Activated CD4-positive, alpha-beta T cell treated with anti-CD3 and anti-CD28 coated beads for 36 hours (primary cell): Measurements from ENCODE around the gene SPSB4. TPM values are rescaled to one million over a fixed set of nuclear protein-coding genes. Genes with fewer than 3 reads are reported as not detected.

ENCODE experiments used
- ATAC-seq: fragments of 200-7000 bp; cut with Tn5 transposase; one replicate; pipeline ENCODE4 v1.10.0; 2021; ENCODE audit warnings: mild to moderate bottlenecking, moderate library complexity
- CTCF ChIA-PET: fragments of 350-600 bp; sonication (Branson Sonifier 250); formaldehyde crosslinking; loops from one replicate; lab custom pipeline; 2021; ENCODE audit warnings: antibody characterized with exemption; lab: Charles Lee
- POLR2A ChIA-PET: fragments of 350-600 bp; sonication (Branson Sonifier 250); formaldehyde crosslinking; loops from one replicate; lab custom pipeline; 2021; ENCODE audit warnings: antibody characterized with exemption, inconsistent platforms; lab: Charles Lee
- DNase-seq: peaks from one replicate; pipeline ENCODE4 v3.0.0-alpha.2; 2020
- H3K27ac Mint-ChIP-seq: one replicate; pipeline ENCODE4 v1.8.0; 2021; ENCODE audit warnings: mixed read lengths
- H3K27me3 Mint-ChIP-seq: one replicate; pipeline ENCODE4 v1.8.0; 2021; ENCODE audit warnings: mixed read lengths
- H3K36me3 Mint-ChIP-seq: one replicate; pipeline ENCODE4 v1.8.0; 2021; ENCODE audit warnings: low read depth, mixed read lengths
- H3K4me1 Mint-ChIP-seq: one replicate; pipeline ENCODE4 v1.8.0; 2021; ENCODE audit warnings: mixed read lengths
- H3K4me3 Mint-ChIP-seq: one replicate; pipeline ENCODE4 v1.8.0; 2021; ENCODE audit warnings: mild to moderate bottlenecking, moderate library complexity, mixed read lengths
- H3K9me3 Mint-ChIP-seq: one replicate; pipeline ENCODE4 v1.8.0; 2021; ENCODE audit warnings: low read depth, mixed read lengths
- intact Hi-C, 2 experiments: fragments of 100-400 bp; cut with DNase I in 1 of 2; cut with micrococcal nuclease in 1 of 2; formaldehyde crosslinking; loops; one replicate each; pipeline versions ENCODE4 v1.14.2 to v1.15.1; 2022 to 2024; cut with DNase I, micrococcal nuclease
- total RNA-seq, 2 experiments: library from RNA; stranded (reverse); gene quantifications; one replicate each; pipeline ENCODE4 v1.2.3, GENCODE V29; 2021

The SPSB4 gene
- total RNA-seq, 2 experiments from 2014 or later = not detected

DNA sequence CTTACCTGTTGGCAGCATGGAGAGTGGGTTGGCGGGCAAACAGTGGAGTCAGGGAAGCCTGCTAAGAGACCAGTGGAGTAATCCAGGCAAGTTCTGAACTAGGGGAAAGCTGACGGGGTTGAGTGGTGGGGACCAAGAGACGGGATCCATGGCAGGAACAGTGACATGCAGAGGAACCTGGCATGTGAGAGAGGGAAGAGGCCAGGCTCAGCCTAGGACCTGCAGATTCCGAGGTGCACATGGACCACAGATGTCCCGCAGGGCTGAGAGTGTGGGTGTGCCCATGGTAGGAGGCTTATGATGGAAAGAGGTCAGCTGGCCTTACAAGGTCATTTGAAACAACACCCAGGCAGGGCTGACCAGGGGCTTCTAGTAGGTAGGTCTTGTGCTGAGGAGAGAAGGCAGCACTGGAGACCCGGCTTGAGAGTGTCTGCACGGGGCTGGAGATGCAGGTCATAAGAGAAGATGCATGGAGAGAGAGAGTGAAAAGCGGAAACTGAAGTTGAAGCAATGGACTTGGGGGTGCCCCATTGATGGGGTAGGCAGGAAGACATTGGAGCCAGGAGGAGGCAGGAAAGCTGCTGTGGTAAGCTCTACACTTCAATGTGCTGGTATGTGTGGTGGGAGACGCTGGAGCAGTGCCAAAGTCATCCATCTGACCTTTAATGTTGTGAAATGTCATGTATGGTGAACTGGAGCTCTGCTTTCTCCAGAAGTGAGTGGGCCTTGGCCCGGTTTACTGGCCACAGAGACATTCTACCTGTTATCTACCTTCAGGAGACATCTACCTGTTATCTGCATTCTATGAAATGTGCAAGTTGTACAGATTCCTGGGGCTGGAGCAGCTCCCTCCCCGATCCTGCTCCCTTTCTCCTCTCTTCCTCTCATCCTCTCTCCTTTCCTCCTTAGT is 4.6 kb downstream of the SPSB4 start:
- Mint-ChIP-seq H3K27me3 (peaks cover 19% of the 10 kb centered on the region), H3K27ac (no peak overlapping the region), H3K36me3 (no peaks in the 10 kb centered on the region), H3K4me3 (no peak overlapping the region), H3K9me3 (no peaks in the 10 kb centered on the region), H3K4me1 (peaks cover 7% of the 10 kb centered on the region)
- ATAC-seq (no peak), DNase-seq (no peak)
- intact Hi-C loops = no loop called here
- CTCF ChIA-PET = interaction anchor here (0.6 kb wide), 1 partner anchor 102 kb away, joined by 3 read pairs; no protein-coding TSS in a partner anchor
- POLR2A ChIA-PET = interaction anchor here (0.6 kb wide), 1 partner anchor 1028 kb away, joined by 3 read pairs; no protein-coding TSS in a partner anchor

DNA sequence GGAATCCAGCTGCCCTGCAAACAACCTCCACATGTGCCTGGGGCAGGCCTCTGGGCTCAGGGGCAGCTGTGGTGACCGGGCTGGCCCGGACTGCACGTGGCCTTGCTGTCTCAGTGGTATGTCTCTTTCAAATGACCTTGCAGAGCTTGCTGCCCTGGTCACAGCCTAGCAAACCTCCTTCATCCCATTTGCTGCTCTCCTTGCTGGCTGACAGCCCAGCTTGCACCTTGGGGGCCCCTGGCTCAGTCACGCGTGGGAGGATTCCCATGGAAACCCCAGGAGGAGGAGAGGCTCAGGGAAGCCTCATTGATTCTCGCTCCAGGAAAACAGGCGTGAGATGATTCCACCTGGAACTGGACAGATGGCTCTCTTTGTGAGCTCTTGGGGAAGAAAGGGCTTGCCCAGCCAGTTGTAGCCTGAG is 5.6 kb downstream of the SPSB4 start:
- Mint-ChIP-seq H3K4me3 (no peak overlapping the region), H3K27ac (no peak overlapping the region), H3K4me1 (peaks cover 7% of the 10 kb centered on the region), H3K9me3 (no peaks in the 10 kb centered on the region), H3K27me3 (peaks cover 19% of the 10 kb centered on the region), H3K36me3 (no peaks in the 10 kb centered on the region)
- DNase-seq (no peak), ATAC-seq (no peak)
- intact Hi-C loops = no loop called here
- ChIA-PET POLR2A (no interaction called here), CTCF (interaction anchor here (0.6 kb wide), 1 partner anchor 101 kb away, joined by 3 read pairs; no protein-coding TSS in a partner anchor)

DNA sequence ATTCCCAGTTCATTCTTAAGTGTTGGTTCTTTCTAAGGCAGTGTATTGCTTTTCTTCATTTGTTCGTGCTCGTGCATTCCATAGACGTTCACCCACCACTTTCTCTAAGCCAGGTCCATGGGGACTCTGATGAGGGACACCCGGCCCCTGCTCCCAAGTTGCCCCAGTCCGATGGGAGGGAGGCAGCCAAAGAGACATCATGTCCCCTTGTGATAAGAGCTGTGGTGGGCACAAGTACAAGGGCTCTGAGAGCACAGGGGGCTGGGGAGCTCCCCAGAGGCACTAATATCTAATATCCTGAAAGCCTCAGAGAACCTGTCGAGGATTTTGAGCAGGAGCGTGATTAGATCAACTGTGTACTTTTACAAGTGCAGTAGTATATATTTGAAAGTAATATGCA is 6.3 kb downstream of the SPSB4 start:
- H3K4me3 Mint-ChIP-seq = no peak overlapping the region
- H3K27me3 Mint-ChIP-seq = peaks cover 14% of the 10 kb centered on the region
- ATAC-seq (no peak), DNase-seq (no peak)
- POLR2A ChIA-PET = no interaction called here
- H3K9me3 Mint-ChIP-seq = no peaks in the 10 kb centered on the region
- no peak overlapping the region for H3K27ac Mint-ChIP-seq
- CTCF ChIA-PET = no interaction called here
- intact Hi-C loops = no loop called here
- H3K4me1 Mint-ChIP-seq = peaks cover 2% of the 10 kb centered on the region
- H3K36me3 Mint-ChIP-seq = no peaks in the 10 kb centered on the region

DNA sequence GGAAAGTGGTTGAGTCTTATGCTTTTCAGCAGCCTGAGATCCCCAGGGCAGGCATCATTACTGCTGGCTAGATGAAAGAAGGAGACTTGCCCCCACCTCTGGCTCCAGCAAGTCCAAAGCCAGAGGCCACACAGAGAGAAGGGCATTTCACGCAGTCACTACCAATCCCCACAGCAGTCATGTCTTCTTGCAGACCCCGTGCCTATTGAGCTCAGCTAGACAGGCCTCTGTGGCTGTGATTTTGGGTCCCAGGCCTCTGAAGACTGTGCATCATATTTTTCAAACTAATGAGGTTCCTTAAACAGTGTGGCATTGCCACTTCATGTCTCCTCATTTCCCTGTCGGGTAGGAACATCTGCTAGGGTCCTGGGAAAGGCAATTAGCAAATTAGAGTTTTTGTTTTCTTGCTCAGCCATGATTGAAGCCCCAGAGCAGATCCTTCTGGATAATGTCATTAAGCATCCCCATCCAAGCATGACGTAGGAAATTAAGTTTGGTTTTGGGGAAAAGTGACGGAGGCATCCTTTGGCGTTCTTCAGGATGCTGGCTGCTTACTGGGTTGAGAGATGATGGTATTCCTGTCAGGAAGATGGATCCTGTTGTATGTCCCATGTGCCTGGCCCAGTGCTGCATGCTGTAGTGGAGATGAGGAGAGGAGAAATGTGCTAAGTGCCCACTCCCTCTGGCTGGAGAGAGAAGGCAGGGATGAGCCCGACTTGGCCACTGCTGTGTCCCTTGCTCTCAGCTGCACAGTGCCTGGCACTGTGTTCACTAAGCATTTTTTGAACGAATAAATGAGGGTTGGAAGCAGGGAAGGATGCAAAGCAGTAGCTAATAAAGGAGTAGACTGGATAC is 7.0 kb downstream of the SPSB4 start:
- CTCF ChIA-PET = no interaction called here
- intact Hi-C loops = no loop called here
- POLR2A ChIA-PET = no interaction called here
- H3K36me3 Mint-ChIP-seq = no peaks in the 10 kb centered on the region
- no peaks in the 10 kb centered on the region for H3K9me3 Mint-ChIP-seq
- no peaks in the 10 kb centered on the region for H3K4me1 Mint-ChIP-seq
- peaks cover 11% of the 10 kb centered on the region for H3K27me3 Mint-ChIP-seq
- no peak overlapping the region for H3K4me3 Mint-ChIP-seq
- H3K27ac Mint-ChIP-seq = no peak overlapping the region
- ATAC-seq (no peak), DNase-seq (no peak)

DNA sequence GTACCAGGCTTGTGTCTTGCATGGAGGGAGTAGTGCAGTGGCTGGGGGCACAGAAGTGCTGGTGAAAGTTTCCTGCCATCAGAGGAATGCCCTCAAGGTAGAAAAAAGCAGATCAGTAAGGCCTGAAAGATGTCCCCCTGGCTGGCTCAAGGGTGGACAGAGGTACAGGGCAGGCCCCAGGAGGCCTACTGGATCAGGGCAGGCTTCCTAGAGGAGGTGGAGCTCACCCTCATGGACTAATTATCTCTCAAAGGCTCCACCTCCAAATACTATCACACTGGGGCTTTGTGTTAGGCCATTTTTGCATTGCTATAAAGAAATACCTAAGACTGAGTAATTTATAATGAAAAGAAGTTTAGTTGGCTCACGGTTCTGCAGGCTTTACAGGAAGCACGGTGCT is 7.8 kb downstream of the SPSB4 start:
- Mint-ChIP-seq H3K27ac (no peak overlapping the region), H3K4me3 (no peak overlapping the region), H3K9me3 (no peaks in the 10 kb centered on the region), H3K27me3 (peaks cover 6% of the 10 kb centered on the region), H3K4me1 (no peaks in the 10 kb centered on the region), H3K36me3 (no peaks in the 10 kb centered on the region)
- ATAC-seq (no peak), DNase-seq (no peak)
- POLR2A ChIA-PET = no interaction called here
- CTCF ChIA-PET = no interaction called here
- intact Hi-C loops = no loop called here

DNA sequence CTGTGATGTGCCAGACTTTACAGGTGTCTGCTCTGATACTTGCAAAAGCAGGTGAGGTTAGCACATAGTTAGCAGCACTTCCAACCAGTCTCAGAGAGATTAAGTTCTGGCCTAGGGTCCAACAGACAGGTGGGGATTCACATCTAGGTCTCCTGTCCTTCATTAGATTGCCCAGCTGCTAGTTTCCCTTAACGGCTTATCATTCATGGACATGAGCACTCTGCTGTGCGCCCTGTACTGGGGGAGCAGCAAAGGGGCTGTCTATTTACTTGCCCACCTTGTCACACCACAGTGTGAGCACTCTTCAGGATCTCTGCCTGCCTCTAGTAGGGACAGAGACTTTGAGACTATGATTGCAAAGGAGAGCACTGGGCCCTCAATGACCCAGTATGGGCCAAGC is 8.7 kb downstream of the SPSB4 start:
- intact Hi-C loops = no loop called here
- no peaks in the 10 kb centered on the region for H3K36me3 Mint-ChIP-seq
- peaks cover 3% of the 10 kb centered on the region for H3K9me3 Mint-ChIP-seq
- H3K27me3 Mint-ChIP-seq = peaks cover 6% of the 10 kb centered on the region
- DNase-seq = no peak
- ChIA-PET POLR2A (no interaction called here), CTCF (no interaction called here)
- H3K27ac Mint-ChIP-seq = no peak overlapping the region
- no peaks in the 10 kb centered on the region for H3K4me1 Mint-ChIP-seq
- no peak overlapping the region for H3K4me3 Mint-ChIP-seq
- no peak for ATAC-seq

DNA sequence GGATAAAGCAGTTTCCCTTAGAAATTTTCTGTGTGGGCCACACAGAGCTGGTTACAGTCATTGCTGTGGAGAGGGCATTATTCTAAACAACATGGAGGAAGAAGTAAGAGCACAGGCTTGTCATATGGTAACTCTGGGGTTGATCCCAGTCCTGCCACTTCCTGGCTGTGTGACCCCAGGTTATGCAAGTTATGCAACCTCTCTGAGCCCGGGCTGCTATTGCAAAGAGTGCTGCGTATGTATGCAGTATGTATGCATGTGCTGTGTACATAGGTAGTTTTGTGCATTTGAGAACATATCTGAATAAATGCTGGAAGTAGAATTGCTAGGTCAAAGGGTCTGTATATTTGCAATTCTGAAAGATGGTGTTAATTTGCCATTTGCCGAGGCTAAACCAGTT is 9.2 kb downstream of the SPSB4 start:
- ATAC-seq (no peak), DNase-seq (no peak)
- Mint-ChIP-seq H3K9me3 (peaks cover 3% of the 10 kb centered on the region), H3K4me3 (no peak overlapping the region), H3K27ac (no peak overlapping the region), H3K36me3 (no peaks in the 10 kb centered on the region), H3K4me1 (no peaks in the 10 kb centered on the region), H3K27me3 (peaks cover under 1% of the 10 kb centered on the region)
- intact Hi-C loops = no loop called here
- POLR2A ChIA-PET = no interaction called here
- CTCF ChIA-PET = no interaction called here

DNA sequence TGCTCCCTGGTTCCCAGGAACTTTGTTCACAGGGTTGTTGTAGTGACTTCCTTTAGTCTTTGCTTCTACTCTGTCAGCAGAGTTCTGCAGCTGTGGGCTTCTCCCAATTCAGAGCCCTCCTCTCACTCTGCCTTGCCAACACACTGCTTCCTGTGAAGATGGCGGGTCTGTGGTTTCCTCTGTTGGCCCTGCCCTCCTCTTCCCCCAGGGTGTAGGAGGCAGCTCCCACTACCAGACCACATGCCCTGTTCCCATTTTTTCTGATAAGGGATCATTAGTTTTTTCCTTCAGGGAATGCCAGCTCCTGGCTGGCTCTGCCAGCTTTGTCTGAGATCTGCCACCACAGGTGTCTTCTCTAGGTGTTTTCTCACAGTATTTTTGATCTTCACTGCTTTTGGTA is 12.7 kb downstream of the SPSB4 start:
- no peaks in the 10 kb centered on the region for H3K27me3 Mint-ChIP-seq
- CTCF ChIA-PET = no interaction called here
- H3K4me3 Mint-ChIP-seq = no peak overlapping the region
- H3K9me3 Mint-ChIP-seq = peaks cover 3% of the 10 kb centered on the region
- ATAC-seq = no peak
- no peak for DNase-seq
- intact Hi-C loops = no loop called here
- H3K27ac Mint-ChIP-seq = no peak overlapping the region
- H3K36me3 Mint-ChIP-seq = no peaks in the 10 kb centered on the region
- H3K4me1 Mint-ChIP-seq = no peaks in the 10 kb centered on the region
- POLR2A ChIA-PET = no interaction called here

GRCh38 chr3:141064255-141064926 is 13.2 kb downstream of the SPSB4 start:
- intact Hi-C loops = no loop called here
- H3K27me3 Mint-ChIP-seq = no peaks in the 10 kb centered on the region
- DNase-seq (no peak), ATAC-seq (no peak)
- POLR2A ChIA-PET = no interaction called here
- H3K9me3 Mint-ChIP-seq = peaks cover 3% of the 10 kb centered on the region
- H3K36me3 Mint-ChIP-seq = no peaks in the 10 kb centered on the region
- H3K4me3 Mint-ChIP-seq = no peak overlapping the region
- no peak overlapping the region for H3K27ac Mint-ChIP-seq
- CTCF ChIA-PET = no interaction called here
- H3K4me1 Mint-ChIP-seq = no peaks in the 10 kb centered on the region

GRCh38 chr3:141065258-141065657 is 14.1 kb downstream of the SPSB4 start:
- H3K4me3 Mint-ChIP-seq = no peak overlapping the region
- ChIA-PET POLR2A (no interaction called here), CTCF (no interaction called here)
- H3K9me3 Mint-ChIP-seq = peaks cover 3% of the 10 kb centered on the region
- H3K36me3 Mint-ChIP-seq = no peaks in the 10 kb centered on the region
- intact Hi-C loops = no loop called here
- H3K27me3 Mint-ChIP-seq = no peaks in the 10 kb centered on the region
- no peak for ATAC-seq
- H3K4me1 Mint-ChIP-seq = no peaks in the 10 kb centered on the region
- no peak overlapping the region for H3K27ac Mint-ChIP-seq
- no peak for DNase-seq
